ENCODE results near the gene TLE1. TPM values are rescaled to one million over a fixed set of nuclear protein-coding genes. Genes with fewer than 3 reads are reported as not detected.
"Not testable (repeated sequence)": the region's sequence is repeated elsewhere in the genome, so short reads cannot be mapped to it uniquely, and the experiment has no call there.

The TLE1 gene
- total RNA-seq, 2 experiments from 2014 or later, result 0.10 TPM

DNA sequence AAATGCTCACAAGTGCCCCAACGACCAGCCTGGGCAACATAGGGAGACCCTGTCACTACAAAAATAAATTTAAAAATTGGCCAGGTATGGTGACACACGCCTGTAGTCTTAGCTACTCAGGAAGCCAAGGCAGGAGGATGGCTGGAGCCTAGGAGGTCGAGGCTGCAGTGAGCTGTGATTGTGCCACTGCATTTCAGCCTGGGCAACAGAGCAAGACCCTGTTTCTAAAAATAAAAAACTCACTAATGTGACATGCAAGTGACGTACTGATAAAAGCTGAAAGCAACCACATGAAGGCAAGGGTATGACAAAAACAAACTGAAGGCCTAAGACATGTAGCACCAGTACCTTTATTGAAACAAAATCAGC, 81.1 kb downstream of the TLE1 start:
- no peaks in the 10 kb centered on the region for H3K36me3 Mint-ChIP-seq (ENCODE audit: low read depth)
- H3K4me3 Mint-ChIP-seq, result no peak overlapping the region
- H3K4me1 Mint-ChIP-seq (ENCODE audit: low read depth), result no peaks in the 10 kb centered on the region
- intact Hi-C loops (cut with micrococcal nuclease), result no loop called here
- no peak for DNase-seq
- no peaks in the 10 kb centered on the region for H3K27me3 Mint-ChIP-seq (ENCODE audit: low read depth)
- no peaks in the 10 kb centered on the region for H3K9me3 Mint-ChIP-seq
- H3K27ac Mint-ChIP-seq, result peak overlapping the region; percentile 46
- CTCF ChIA-PET, result interaction anchor here (0.6 to 0.7 kb wide), 2 partner anchors 44 to 1834 kb away, joined by 3 read pairs; no protein-coding TSS in a partner anchor

DNA sequence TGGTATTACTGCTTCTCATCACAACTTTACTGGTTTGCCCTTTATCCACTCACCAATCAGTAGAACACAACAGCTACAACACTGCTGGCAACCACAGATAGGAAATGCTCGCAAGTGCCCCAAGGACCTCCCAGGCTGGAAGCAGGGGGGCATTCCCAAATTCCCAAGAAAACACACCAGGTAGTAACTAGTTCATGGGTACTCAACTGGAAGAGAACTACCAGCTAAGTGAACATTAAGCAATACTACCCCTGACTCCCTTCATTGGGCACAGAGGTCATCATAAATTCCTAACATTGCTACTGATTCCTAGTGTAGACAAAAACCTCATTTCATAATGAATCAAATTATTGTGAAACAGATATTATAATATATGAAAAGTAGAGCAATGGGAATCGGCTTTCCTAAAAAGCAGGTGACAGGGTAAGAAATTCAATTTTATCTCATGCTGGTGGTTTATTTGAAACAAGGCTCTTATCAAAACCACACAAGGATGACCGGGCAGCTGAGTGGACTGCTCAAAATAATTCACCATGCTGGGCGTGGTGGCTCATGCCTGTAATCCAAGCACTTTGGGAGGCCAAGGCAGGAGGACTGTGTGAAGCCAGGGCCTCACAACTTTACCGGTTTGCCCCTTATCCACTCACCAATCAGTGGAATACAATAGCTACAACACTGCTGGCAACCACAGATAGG, 81.6 kb downstream of the TLE1 start:
- Mint-ChIP-seq H3K36me3 (ENCODE audit: low read depth) (no peaks in the 10 kb centered on the region), H3K27me3 (ENCODE audit: low read depth) (no peaks in the 10 kb centered on the region), H3K4me1 (ENCODE audit: low read depth) (no peaks in the 10 kb centered on the region), H3K27ac (peak overlapping the region; percentile 46), H3K4me3 (no peak overlapping the region), H3K9me3 (no peaks in the 10 kb centered on the region)
- no peak for DNase-seq
- intact Hi-C loops (cut with micrococcal nuclease), result no loop called here
- CTCF ChIA-PET, result interaction anchor here (0.6 kb wide), 1 partner anchor 1835 kb away, joined by 3 read pairs; no protein-coding TSS in a partner anchor

DNA sequence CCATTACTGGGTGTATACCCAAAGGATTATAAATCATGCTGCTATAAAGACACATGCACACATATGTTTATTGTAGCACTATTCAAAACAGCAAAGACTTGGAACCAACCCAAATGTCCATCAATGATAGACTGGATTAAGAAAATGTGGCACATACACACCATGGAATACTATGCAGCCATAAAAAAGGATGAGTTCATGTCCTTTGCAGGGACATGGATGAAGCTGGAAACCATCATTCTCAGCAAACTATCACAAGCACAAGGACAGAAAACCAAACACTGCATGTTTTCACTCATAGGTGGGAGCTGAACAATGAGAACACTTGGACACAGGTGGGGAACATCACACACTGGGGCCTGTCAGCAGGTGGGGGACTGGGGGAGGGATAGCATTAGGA, 83.1 kb downstream of the TLE1 start:
- DNase-seq; H3K27me3 Mint-ChIP-seq (ENCODE audit: low read depth); intact Hi-C loops (cut with micrococcal nuclease); H3K9me3 Mint-ChIP-seq; H3K4me1 Mint-ChIP-seq (ENCODE audit: low read depth); CTCF ChIA-PET; H3K27ac Mint-ChIP-seq; H3K36me3 Mint-ChIP-seq (ENCODE audit: low read depth); H3K4me3 Mint-ChIP-seq: not testable (repeated sequence)

DNA sequence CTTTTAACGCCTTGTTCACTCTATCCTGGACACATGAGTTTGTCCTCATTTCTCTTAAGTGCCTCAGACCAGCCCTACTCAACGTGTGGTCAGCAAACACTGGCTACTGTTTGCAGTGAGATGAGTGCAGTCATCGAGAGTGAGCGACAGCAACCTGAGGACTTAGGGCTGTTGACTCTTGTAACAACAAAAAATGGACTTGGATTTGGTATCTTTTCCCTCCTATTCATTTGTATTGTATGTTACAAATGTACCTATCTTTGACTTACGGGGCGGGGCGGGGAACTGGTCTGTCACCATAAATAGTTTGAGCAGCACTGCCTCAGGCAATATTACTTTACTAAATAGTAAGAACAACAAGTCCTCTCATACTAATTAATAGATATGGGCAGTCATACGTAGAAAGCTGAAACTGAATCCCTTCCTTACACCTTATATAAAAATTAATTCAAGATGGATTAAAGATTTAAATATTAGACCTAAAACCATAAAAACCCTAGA, 84.1 kb downstream of the TLE1 start:
- intact Hi-C loops (cut with micrococcal nuclease), result no loop called here
- Mint-ChIP-seq H3K9me3 (no peaks in the 10 kb centered on the region), H3K4me1 (ENCODE audit: low read depth) (no peaks in the 10 kb centered on the region), H3K27me3 (ENCODE audit: low read depth) (no peaks in the 10 kb centered on the region), H3K36me3 (ENCODE audit: low read depth) (no peaks in the 10 kb centered on the region), H3K4me3 (no peak overlapping the region), H3K27ac (no peak overlapping the region)
- CTCF ChIA-PET, result no interaction called here
- DNase-seq, result no peak

DNA sequence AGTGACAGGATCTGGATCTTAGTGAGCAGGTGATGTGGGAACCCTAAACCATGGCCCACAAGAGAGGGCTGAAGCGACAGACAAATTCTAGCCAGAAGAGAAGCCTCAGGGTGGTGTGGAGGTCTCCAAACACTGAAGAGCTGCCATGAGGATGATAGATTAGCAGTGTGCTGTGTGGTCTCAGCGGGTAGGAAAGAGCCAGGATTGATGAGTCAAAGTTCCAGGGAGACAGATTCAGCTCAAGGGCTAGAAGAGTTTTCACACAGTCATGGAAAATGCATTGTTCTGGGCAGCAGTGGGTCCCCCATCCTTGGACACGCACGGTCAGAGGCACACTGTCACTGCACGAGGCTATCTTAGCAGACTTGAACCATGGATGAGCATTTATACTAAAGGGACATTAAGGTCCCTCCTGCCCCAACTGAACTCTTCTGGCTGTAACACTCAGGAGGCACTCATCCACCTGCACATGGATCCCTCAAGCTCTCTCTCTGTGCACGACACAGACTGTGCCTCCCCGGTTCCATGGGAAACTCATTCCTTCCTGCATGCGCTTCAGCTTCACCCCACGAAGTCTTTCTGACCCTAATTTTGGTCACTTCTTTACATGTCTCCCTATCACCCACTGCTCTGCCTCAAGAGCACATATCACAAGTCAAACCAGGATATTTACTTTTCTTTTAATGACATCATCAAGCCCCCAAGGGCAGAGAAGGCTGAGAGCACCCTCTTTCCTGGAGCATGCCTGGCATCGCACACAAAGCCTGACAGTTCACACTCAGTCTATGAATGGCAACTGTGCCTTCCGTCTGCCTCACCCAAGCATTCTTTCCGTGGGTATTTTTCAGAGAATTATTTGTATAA, 84.8 kb downstream of the TLE1 start:
- Mint-ChIP-seq H3K4me3 (no peak overlapping the region), H3K27ac (no peak overlapping the region), H3K27me3 (ENCODE audit: low read depth) (no peaks in the 10 kb centered on the region), H3K36me3 (ENCODE audit: low read depth) (no peaks in the 10 kb centered on the region), H3K9me3 (no peaks in the 10 kb centered on the region), H3K4me1 (ENCODE audit: low read depth) (no peaks in the 10 kb centered on the region)
- intact Hi-C loops (cut with micrococcal nuclease), result no loop called here
- no peak for DNase-seq
- CTCF ChIA-PET, result no interaction called here

DNA sequence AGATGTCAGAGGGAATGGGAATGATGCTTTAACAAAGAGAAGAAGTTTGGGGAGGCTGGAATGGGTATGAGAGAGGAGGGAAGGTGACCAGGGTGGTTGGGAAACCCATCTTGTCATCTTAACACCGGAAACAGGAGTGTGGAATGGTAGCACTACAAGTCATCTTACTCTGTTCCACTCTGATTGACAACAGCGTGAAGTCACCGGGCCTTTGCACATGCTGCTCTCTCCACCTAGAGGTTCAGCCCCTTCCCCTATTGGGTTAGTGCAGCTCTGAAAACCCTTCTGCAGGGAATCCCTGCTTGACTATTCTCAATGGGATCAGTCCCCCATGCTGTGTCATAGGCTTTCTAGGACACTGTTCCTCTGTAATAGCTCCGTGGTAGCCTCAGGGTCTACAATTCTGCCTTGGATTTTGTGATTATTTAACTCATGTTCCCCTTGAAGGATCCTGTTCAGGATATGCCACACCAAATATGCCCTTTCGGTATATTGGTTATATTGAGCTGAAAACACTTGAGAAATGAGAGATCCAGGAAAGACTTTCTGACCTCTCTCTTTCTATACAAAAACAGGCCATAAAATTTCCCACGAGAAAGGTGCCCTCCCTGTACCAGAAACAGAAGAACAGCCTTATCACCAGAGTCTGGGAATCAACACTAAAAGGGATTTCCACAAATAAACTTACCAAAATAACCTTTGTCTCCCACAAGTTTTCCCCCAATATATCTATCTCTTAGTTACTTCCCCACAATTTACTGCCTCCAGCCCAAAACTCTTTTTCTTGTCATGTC, 86.3 kb downstream of the TLE1 start:
- no peaks in the 10 kb centered on the region for H3K4me1 Mint-ChIP-seq (ENCODE audit: low read depth)
- no peaks in the 10 kb centered on the region for H3K9me3 Mint-ChIP-seq
- H3K27ac Mint-ChIP-seq, result no peak overlapping the region
- H3K36me3 Mint-ChIP-seq (ENCODE audit: low read depth), result no peaks in the 10 kb centered on the region
- CTCF ChIA-PET, result no interaction called here
- DNase-seq, result no peak
- peaks cover 4% of the 10 kb centered on the region for H3K27me3 Mint-ChIP-seq (ENCODE audit: low read depth)
- intact Hi-C loops (cut with micrococcal nuclease), result no loop called here
- H3K4me3 Mint-ChIP-seq, result no peak overlapping the region

DNA sequence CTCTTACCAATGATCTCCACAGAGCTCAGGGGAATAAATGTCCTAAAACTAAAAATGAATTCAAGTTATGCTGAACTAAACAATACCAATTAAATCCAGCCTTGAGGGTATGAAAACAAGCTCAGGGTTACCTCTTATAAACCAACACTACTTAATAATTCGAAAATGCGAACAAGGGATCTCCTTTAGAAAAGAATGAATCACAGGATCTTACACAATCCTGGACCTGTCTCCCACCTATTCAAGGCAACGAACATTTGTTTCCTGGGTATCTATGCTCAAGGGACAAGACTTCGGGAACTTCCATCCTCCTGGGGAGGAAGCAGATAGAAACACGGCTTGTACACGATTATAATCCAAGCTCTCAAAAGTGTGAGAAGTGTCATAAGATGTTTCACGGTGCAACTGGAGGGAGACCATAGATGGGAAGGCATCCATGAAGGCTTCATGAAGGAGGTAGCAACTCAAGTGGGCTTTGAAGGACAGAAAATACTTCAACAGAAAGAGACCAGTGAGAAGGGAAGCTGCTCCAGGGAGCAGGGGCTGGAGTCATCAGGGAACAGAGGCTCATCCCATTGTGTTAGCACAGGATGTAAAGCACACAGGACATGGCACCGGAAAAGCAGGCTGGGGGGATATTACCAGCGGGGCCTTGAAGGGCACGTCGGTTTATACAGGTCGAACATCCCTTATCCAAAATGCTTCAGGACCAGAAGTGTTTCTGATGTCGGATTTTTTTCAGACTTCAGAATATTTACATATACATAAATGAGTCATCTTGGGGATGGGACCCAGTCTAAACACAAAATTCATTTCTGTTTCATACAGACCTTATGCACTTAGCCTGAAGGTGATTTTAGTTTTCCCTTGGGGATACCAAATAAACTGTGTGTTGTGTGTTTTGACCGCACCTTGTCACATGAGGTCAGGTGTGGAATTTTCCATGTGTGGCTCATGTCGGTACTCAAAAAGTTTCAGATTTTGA, 87.4 kb downstream of the TLE1 start:
- H3K4me1 Mint-ChIP-seq (ENCODE audit: low read depth), result peaks cover 4% of the 10 kb centered on the region
- no peak overlapping the region for H3K27ac Mint-ChIP-seq
- H3K4me3 Mint-ChIP-seq, result no peak overlapping the region
- intact Hi-C loops (cut with micrococcal nuclease), result no loop called here
- H3K36me3 Mint-ChIP-seq (ENCODE audit: low read depth), result no peaks in the 10 kb centered on the region
- no peak for DNase-seq
- H3K9me3 Mint-ChIP-seq, result no peaks in the 10 kb centered on the region
- peaks cover 9% of the 10 kb centered on the region for H3K27me3 Mint-ChIP-seq (ENCODE audit: low read depth)
- CTCF ChIA-PET, result no interaction called here

DNA sequence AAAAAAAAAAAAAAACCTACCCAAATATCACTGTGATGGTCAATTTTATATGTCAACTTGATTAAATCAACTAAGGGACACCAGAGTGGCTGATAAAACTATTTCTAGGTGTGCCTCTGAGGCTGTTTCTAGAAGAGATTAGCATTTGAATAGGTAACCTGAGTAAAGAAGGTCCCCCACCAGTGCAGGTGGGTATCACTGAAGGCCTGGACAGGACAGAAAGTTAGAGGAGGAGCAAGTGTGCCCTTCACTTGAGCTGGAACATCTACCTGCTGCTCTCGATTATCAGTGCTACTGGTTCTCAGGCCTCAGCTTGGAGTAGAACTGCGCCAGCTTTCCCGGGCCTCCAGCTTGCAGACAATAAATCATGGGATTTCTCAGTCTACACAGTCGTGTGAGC, 88.7 kb downstream of the TLE1 start:
- H3K4me3 Mint-ChIP-seq, result no peak overlapping the region
- CTCF ChIA-PET, result no interaction called here
- no peaks in the 10 kb centered on the region for H3K9me3 Mint-ChIP-seq
- no peaks in the 10 kb centered on the region for H3K36me3 Mint-ChIP-seq (ENCODE audit: low read depth)
- H3K27ac Mint-ChIP-seq, result no peak overlapping the region
- intact Hi-C loops (cut with micrococcal nuclease), result no loop called here
- peaks cover 17% of the 10 kb centered on the region for H3K27me3 Mint-ChIP-seq (ENCODE audit: low read depth)
- no peak for DNase-seq
- peaks cover 7% of the 10 kb centered on the region for H3K4me1 Mint-ChIP-seq (ENCODE audit: low read depth)

DNA sequence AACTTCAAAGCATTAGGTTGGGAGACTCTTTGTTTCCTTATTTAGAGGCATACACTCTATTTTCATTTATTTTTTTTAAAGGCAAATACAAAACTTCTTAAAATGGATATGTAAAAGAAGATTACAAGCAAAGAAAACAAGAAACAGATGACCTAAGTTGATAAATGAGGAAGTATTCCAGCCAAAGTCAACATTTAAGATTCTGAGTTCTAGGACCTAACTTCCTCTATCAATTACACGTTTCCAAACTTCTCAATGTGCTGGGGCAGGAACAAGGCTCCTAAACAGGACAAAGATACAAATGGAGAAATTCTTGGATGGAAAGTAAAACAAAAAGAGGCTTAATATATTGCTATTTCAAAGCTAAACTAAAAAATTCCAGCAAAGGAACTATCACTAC, 89.5 kb downstream of the TLE1 start:
- no peak overlapping the region for H3K27ac Mint-ChIP-seq
- intact Hi-C loops (cut with micrococcal nuclease), result loop anchor here (10.0 kb wide), 1 partner anchor 85 kb away; the partner anchor contains the start of gene TLE1
- H3K27me3 Mint-ChIP-seq (ENCODE audit: low read depth), result peaks cover 17% of the 10 kb centered on the region
- CTCF ChIA-PET, result no interaction called here
- H3K4me3 Mint-ChIP-seq, result no peak overlapping the region
- DNase-seq, result no peak
- no peaks in the 10 kb centered on the region for H3K36me3 Mint-ChIP-seq (ENCODE audit: low read depth)
- no peaks in the 10 kb centered on the region for H3K9me3 Mint-ChIP-seq
- H3K4me1 Mint-ChIP-seq (ENCODE audit: low read depth), result peaks cover 7% of the 10 kb centered on the region

DNA sequence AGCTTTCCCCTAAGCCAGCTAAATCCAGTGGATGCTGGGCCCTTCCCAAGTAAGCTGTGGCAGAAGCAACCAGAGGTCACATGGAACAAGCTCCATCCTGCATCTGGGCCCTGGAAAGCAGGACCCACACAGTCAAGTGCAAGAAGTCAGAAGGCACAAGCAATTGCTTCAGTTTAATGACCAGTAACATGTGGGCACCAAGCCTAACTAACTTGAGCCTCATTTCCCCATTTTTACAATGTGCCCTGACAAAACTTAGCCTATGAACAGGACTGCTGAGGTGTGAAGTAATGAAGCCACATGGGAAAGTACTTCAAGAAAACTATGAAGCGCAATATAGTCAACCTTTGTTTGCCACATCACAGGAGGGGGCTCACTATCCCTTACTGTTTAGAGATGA, 90.5 kb downstream of the TLE1 start:
- CTCF ChIA-PET, result no interaction called here
- Mint-ChIP-seq H3K4me1 (ENCODE audit: low read depth) (peaks cover 7% of the 10 kb centered on the region), H3K9me3 (peaks cover 3% of the 10 kb centered on the region), H3K36me3 (ENCODE audit: low read depth) (no peaks in the 10 kb centered on the region), H3K4me3 (no peak overlapping the region), H3K27me3 (ENCODE audit: low read depth) (peaks cover 24% of the 10 kb centered on the region), H3K27ac (no peak overlapping the region)
- no peak for DNase-seq
- intact Hi-C loops (cut with micrococcal nuclease), result loop anchor here (10.0 kb wide), 1 partner anchor 86 kb away; the partner anchor contains the start of gene TLE1

DNA sequence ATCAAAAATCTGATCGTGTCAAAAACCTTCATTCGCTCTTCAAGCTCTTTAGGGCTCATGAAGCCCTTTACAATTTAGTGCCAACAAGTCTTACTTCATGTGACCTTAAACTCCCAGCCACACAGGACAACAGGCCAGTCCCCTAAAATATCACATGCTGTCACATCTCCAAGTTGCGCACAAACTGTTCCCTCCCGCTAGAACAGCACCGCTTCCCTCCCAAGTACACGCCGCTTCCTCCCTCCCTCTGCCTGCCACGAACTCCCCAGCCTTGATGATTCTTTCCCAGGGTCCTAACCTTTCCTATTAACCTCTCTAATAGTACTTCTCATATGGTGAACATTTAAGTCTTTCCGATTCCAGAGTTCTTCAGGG, 91.2 kb downstream of the TLE1 start:
- H3K27ac Mint-ChIP-seq, result no peak overlapping the region
- CTCF ChIA-PET, result no interaction called here
- H3K4me1 Mint-ChIP-seq (ENCODE audit: low read depth), result peaks cover 7% of the 10 kb centered on the region

More for the DNA sequence above, 91.2 kb downstream of the TLE1 start:
- no peak for DNase-seq
- peaks cover 3% of the 10 kb centered on the region for H3K9me3 Mint-ChIP-seq
- no peaks in the 10 kb centered on the region for H3K36me3 Mint-ChIP-seq (ENCODE audit: low read depth)
- H3K4me3 Mint-ChIP-seq, result no peak overlapping the region
- intact Hi-C loops (cut with micrococcal nuclease), result loop anchor here (10.0 kb wide), 1 partner anchor 87 kb away; the partner anchor contains the start of gene TLE1
- peaks cover 26% of the 10 kb centered on the region for H3K27me3 Mint-ChIP-seq (ENCODE audit: low read depth)
